ENCODE measurements around the gene LDHAL6B. TPM values are rescaled to one million over a fixed set of nuclear protein-coding genes. Genes with fewer than 3 reads are reported as not detected.

Gene LDHAL6B
- total and polyA plus RNA-seq, 2 experiments from 2014 or later = not detected

GRCh38 chr15:59173194-59173593, 33.4 kb upstream of the LDHAL6B start (continued):
- no peak for TF ChIP-seq REST (IDR thresholded peaks at IDR 0.05; ENCODE audit: unreplicated experiment)
- TF ChIP-seq CTCF (conservative IDR thresholded peaks at IDR 0.05; ENCODE audit: low read depth in 2 of 2) = no peak
- TF ChIP-seq ZNF114 (CRISPR knock-in tag; IDR thresholded peaks at IDR 0.05) = no peak

- DNase-seq (ENCODE audit: low spot score) (no peak), ATAC-seq (no peak)
- Histone ChIP-seq H3K4me1 (ENCODE audit: insufficient read depth) (no peaks in the 10 kb centered on the region), H4K20me1 (replicated peaks; ENCODE audit: insufficient read depth) (no peaks in the 10 kb centered on the region), H2AFZ (no peak overlapping the region), H3K27ac (ENCODE audit: low read depth) (no peak overlapping the region), H3K36me3 (ENCODE audit: insufficient read depth) (peaks cover 7% of the 10 kb centered on the region; the same call in 1 of the 2 replicates), H3K4me2 (no peak overlapping the region), H3F3A (replicated peaks; ENCODE audit: low read depth) (no peaks in the 10 kb centered on the region), H3K4me3 (no peak overlapping the region), H3K27me3 (ENCODE audit: insufficient read depth) (no peaks in the 10 kb centered on the region), H3K9me2 (ENCODE audit: insufficient read depth) (no peaks in the 10 kb centered on the region), H3K79me2 (replicated peaks; ENCODE audit: insufficient read depth) (no peaks in the 10 kb centered on the region)
- Mint-ChIP-seq H3K36me3 (ENCODE audit: low read depth) (peaks cover 27% of the 10 kb centered on the region), H3K4me3 (no peak overlapping the region), H3K4me1 (peaks cover 15% of the 10 kb centered on the region), H3K27me3 (ENCODE audit: insufficient read depth, low read depth, poor library complexity) (no peaks in the 10 kb centered on the region), H3K9me3 (no peaks in the 10 kb centered on the region), H3K27ac (no peak overlapping the region)
- TF ChIP-seq EZH2 (IDR thresholded peaks at IDR 0.05; ENCODE audit: low read depth, unreplicated experiment) (no peak), JUNB (IDR thresholded peaks at IDR 0.05; ENCODE audit: unreplicated experiment) (no peak), CREB1 (CRISPR knock-in tag; IDR thresholded peaks at IDR 0.05; ENCODE audit: low read depth) (no peak), ETS1 (IDR thresholded peaks at IDR 0.05) (no peak), CTCF (conservative IDR thresholded peaks at IDR 0.05; ENCODE audit: low read depth in 2 of 2) (no peak), ZNF462 (CRISPR knock-in tag; IDR thresholded peaks at IDR 0.05) (no peak)
These were observed 32.4 kb upstream of the LDHAL6B start for GRCh38 chr15:59174151-59174834.
